GM19468 (cell line): ENCODE measurements around the gene AP3M1.

Source experiments
- ATAC-seq: cut with Tn5 transposase; IDR thresholded peaks from one replicate; pipeline ENCODE4 v1.9.1; 2021; ENCODE audit warnings: mild to moderate bottlenecking, moderate library complexity, moderate number of reproducible peaks; ENCODE audit not compliant: unreplicated experiment; ENCODE audit errors: extremely low read depth

AP3M1 gene

DNA sequence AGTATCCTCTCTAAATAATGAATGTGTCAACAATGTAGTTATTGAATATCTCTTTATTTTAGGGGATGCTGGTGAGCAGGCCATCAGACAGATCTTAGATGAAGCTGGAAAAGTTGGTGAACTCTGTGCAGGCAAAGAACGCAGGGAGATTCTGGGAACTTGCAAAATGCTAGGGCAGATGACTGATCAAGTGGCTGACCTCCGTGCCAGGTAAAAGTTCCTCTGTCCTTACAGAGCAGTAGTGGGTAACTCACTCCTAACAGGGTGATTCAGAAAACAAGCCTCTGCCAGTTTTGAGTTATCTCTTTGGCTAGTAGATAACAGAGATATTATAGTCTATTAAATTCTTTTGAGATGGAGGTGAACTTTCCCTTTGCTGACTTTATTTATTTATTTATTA, 67.3 kb downstream of the AP3M1 start:
- no peak for ATAC-seq

DNA sequence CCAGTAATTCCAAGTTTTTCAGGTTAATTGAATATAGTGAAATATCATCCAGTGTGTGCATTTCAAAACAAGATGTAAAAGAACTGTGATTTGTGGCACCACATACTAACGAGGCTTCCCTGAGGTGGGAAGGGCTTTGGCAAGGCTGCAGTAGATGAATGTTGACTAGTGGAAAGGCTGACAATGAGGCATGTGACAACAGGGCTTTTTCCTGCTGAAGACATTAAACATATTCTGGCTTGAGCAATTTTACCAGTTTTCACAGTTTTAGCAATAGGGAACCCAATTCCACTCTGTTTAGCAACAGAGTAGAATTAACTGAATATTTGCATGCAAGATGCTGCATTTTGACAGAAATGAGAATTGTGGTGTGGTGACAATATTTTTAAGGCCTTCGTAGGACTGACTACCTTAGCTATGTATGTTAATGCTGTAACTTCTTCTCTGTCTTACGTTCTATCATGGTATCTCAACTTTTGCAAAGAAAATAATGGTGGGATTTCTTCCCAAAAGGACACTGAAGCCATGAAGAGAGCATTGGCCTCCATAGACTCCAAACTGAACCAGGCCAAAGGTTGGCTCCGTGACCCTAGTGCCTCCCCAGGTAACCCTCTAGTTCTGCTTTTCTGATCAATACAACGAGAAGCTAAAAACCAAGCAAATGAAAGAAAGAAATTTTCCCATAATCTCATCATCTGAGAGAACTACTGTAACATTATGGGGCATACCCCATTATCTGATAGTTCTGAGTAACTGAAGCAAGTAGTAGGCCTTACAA, 68.5 kb downstream of the AP3M1 start:
- ATAC-seq: no peak

- ATAC-seq: no peak
Observed at GRCh38 chr10:74081192-74081803, 69.3 kb downstream of the AP3M1 start.

DNA sequence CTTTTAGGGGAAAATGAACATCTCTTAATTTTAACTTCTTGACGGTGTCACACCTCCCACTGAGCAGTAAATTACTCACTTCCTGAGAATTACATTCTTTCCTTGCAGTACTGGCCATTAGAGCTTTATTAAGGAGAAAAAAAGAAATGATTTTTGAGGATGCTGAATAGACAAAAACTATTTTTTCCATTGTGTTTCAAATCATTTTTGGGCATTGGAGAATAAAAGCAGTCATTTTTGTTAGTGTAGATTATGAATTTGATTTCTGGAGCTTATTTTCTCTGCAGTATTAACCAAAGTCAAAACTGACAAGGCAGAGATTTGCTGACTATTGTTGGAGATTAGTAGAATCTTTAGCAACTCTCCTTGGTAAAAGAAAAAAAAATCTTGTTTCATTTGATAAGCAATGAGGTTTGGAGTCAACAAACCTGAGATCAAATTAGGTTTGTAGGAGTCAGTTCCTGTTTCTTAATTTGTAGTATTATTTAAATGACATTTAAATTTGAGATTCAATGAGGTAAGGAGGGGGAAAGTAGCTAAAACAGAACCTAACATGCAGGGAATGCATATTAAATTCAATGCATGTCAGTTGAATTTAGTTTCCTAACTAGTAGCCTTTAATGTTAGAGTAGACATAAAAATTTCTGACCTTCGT, 70.6 kb downstream of the AP3M1 start:
- no peak for ATAC-seq

GRCh38 chr10:74079028-74079935, 71.3 kb downstream of the AP3M1 start:
- ATAC-seq: no peak

DNA sequence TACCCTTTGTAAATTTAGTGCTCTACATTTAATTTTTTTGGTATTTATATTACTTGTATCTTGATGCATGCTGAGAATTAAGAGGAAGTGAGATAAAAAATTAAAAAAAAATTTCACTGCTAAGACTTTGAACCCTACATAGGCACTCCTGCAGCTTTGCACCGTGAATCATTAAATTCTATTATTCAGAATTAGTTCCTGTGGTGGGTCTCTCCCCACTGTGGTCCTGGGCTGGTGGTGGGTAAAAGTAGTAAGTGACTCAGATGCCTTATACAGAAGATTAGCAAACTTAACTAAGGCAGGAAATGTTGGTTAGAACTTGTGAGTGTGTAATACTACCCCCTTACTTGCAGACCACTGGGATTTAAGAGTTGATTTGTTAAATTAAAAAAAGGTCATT, 72.6 kb downstream of the AP3M1 start:
- no peak for ATAC-seq

GRCh38 chr10:74077416-74077815, 73.2 kb downstream of the AP3M1 start:
- no peak for ATAC-seq

DNA sequence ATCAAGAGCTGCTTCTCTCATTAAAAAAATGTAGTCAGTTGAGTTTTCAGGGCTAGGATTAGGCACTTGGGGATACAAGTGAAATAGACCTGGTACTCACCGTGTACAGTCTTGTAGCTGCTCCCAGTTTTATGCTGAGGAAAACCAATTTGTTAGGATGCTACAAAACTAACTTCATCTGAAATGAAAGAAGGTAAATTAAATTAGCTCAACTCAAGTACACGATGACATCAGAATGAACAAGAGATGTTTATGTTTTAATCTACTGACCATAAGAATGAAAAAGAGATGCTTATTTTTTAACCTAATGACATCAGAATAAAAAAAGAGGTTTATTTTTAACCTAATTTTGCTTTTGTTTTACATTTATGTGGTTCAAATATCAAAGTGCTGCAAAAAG, 73.7 kb downstream of the AP3M1 start:
- no peak for ATAC-seq

DNA sequence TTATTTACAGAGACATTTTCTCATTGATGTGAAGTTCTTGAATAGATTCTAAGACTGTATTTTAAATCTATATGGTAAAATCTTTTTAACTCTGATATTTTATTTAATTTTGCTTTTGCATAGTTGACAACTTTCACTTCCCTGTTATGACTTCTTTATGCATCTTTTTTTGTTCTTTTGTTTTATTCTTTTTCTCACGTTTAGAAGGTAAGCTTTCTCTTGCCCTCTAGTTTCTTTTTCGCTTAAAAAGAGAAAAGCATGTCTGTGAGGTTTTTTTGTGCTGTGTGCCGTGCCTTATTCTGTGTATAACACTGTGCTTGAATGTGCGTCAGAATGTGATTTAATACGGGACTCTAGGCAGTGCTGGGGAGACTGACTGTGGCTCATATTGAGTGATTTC, 74.7 kb downstream of the AP3M1 start:
- no peak for ATAC-seq

DNA sequence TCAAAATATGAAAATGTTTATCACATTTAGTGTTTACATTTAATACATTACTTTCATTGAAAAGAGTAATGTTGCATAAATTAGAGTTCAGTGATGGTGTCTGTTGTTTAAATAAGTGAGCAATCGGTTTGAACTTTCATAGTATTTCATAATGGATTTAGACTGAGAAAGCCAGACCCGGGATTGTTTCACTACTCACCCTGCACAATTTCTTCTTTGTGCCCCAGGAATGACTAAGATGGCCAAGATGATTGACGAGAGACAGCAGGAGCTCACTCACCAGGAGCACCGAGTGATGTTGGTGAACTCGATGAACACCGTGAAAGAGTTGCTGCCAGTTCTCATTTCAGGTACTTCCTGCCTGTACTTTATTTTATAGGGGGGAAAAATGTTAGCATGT, 78.1 kb downstream of the AP3M1 start:
- ATAC-seq: no peak

DNA sequence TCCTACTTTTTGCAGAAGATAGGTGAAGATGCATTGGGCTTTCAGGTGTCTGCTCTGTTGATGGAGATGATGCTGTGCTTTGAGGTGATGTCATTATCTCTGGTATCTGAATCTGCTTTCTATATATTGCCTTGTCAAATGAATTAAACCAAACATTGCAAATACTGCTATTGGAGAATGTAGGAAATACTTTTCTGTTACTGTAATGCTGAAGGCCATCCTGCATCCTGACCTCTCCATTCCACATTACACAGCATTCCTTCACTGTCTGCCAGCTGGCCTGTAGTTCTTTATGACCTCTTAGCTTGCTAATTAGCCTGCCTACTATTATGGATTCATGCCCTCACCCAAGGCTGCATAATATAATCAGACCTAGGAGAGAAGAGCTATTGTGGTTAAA, 79.5 kb downstream of the AP3M1 start:
- no peak for ATAC-seq
